Muscle of arm (tissue), 14 donors: ENCODE data around the gene FBLL1. TPM values are rescaled to one million over a fixed set of nuclear protein-coding genes. Genes with fewer than 3 reads are reported as not detected.
"Not testable (repeated sequence)": the region's sequence is repeated elsewhere in the genome, so short reads cannot be mapped to it uniquely, and the experiment has no call there.

ENCODE experiments used
- DNase-seq: peaks from one replicate; pipeline ENCODE4 v3.0.0-alpha.2; 2013
- long read RNA-seq, 11 donors: transcript quantifications; one replicate each; lab custom pipeline, GENCODE V29; 2026
- polyA plus RNA-seq, 12 donors: library from polyadenylated mRNA; unstranded; fragments of 120-200 nt; gene quantifications; one replicate each; pipeline ENCODE4 v1.2.1, GENCODE V29; 2013; ENCODE audit not compliant: insufficient read length in 12 of 12

Gene FBLL1
- polyA plus RNA-seq, result 1 to 10 TPM in 3 of 12 donors, under 1 TPM in 7, not detected in 2; 0.29 to 2.2 (median 0.88) TPM
- long read RNA-seq, donor 1, transcript FBLL1-201 (1 exons, 1,519 nt), result major isoform, 12 of 12 reads
- long read RNA-seq, donor 1, partial matches to known transcripts, result 0 of 12 reads
- long read RNA-seq, donor 1, other reads (novel, unspliced or antisense), result 0 of 12 reads
- long read RNA-seq, donor 2, partial matches to known transcripts, result 0 of 4 reads
- long read RNA-seq, donor 2, other reads (novel, unspliced or antisense), result 0 of 4 reads
- long read RNA-seq, donor 3, partial matches to known transcripts, result 0 of 1 reads
- long read RNA-seq, donor 3, other reads (novel, unspliced or antisense), result 0 of 1 reads
- long read RNA-seq, donor 4, partial matches to known transcripts, result 0 of 1 reads
- long read RNA-seq, donor 4, other reads (novel, unspliced or antisense), result 0 of 1 reads
- long read RNA-seq, donor 5, transcript FBLL1-201 (1 exons, 1,519 nt), result major isoform, 6 of 6 reads
- long read RNA-seq, donor 5, partial matches to known transcripts, result 0 of 6 reads
- long read RNA-seq, donor 5, other reads (novel, unspliced or antisense), result 0 of 6 reads
- long read RNA-seq, donor 6, partial matches to known transcripts, result 0 of 1 reads
- long read RNA-seq, donor 6, other reads (novel, unspliced or antisense), result 0 of 1 reads
- long read RNA-seq, donor 7, partial matches to known transcripts, result 0 of 3 reads
- long read RNA-seq, donor 7, other reads (novel, unspliced or antisense), result 0 of 3 reads
- long read RNA-seq, donor 8, partial matches to known transcripts, result 0 of 1 reads
- long read RNA-seq, donor 8, other reads (novel, unspliced or antisense), result 0 of 1 reads
- long read RNA-seq, donor 9, partial matches to known transcripts, result 0 of 4 reads
- long read RNA-seq, donor 9, other reads (novel, unspliced or antisense), result 0 of 4 reads
- long read RNA-seq, donor 10, partial matches to known transcripts, result 0 of 4 reads
- long read RNA-seq, donor 10, other reads (novel, unspliced or antisense), result 0 of 4 reads
- long read RNA-seq, donor 11, result 0 reads

- peak; percentile 51 for DNase-seq
These were observed at the start of gene FBLL1 for GRCh38 chr5:168528521-168529373. Gene FBLL1 (plus strand): TSS chr5:168529305. CDS start chr5:168529505, 200 bp downstream.

GRCh38 chr5:168480601-168481000, 48.5 kb upstream of the FBLL1 start:
- no peak for DNase-seq

- DNase-seq, result no peak
These were observed 47.7 kb upstream of the FBLL1 start for GRCh38 chr5:168481330-168481788.

- DNase-seq, result no peak
These were observed 46.7 kb upstream of the FBLL1 start for GRCh38 chr5:168482361-168482760.

- peak; percentile 96 for DNase-seq
These were observed 42.8 kb upstream of the FBLL1 start, which contains the start of gene RARS1 for GRCh38 chr5:168486136-168486879. Gene RARS1 (plus strand): TSS chr5:168486471. CDS start chr5:168486499, 28 bp downstream.

- DNase-seq, result no peak
These were observed 40.0 kb upstream of the FBLL1 start for GRCh38 chr5:168489059-168489458.

GRCh38 chr5:168494057-168494555, 35.0 kb upstream of the FBLL1 start:
- DNase-seq, result no peak

- no peak for DNase-seq
These were observed 26.4 kb upstream of the FBLL1 start for GRCh38 chr5:168502563-168503237.

GRCh38 chr5:168513861-168514428, 15.2 kb upstream of the FBLL1 start:
- no peak for DNase-seq

GRCh38 chr5:168525856-168526255, 3.2 kb upstream of the FBLL1 start:
- no peak for DNase-seq

GRCh38 chr5:168527756-168528295, 1.3 kb upstream of the FBLL1 start:
- no peak for DNase-seq

GRCh38 chr5:168529374-168530234, 499 bp downstream of the FBLL1 start:
- DNase-seq, result peak; percentile 0

- no peak for DNase-seq
These were observed 1.6 kb downstream of the FBLL1 start for GRCh38 chr5:168530621-168531150.

GRCh38 chr5:168531191-168531590, 2.1 kb downstream of the FBLL1 start:
- no peak for DNase-seq

- no peak for DNase-seq
These were observed 3.1 kb downstream of the FBLL1 start for GRCh38 chr5:168531987-168532864.

GRCh38 chr5:168534351-168534750, 5.2 kb downstream of the FBLL1 start:
- not testable (repeated sequence) for DNase-seq

GRCh38 chr5:168537176-168537575, 8.1 kb downstream of the FBLL1 start:
- no peak for DNase-seq
